Smooth muscle cell (in vitro differentiated cells): ENCODE data around the gene CD2AP. TPM values are rescaled to one million over a fixed set of nuclear protein-coding genes. Genes with fewer than 3 reads are reported as not detected.

Source experiments
- DNase-seq: peaks from one replicate; lab custom pipeline; 2025; ENCODE audit not compliant: unreplicated experiment; lab: John Stamatoyannopoulos, UW
- H2AFZ ChIP-seq: fragments of 200-600 bp; sonication (generic); 2 replicates; pipeline ENCODE4 v1.6.0; 2016; ENCODE audit warnings: antibody characterized with exemption, low read depth, mild to moderate bottlenecking
- H3F3A ChIP-seq: fragments of 200-600 bp; sonication (generic); 2 replicates; pipeline ENCODE4 v1.6.0; 2017; ENCODE audit warnings: antibody characterized with exemption, low read depth
- H3K27ac ChIP-seq: fragments of 200-600 bp; sonication (generic); 2 replicates; pipeline ENCODE4 v1.5.1; 2016; ENCODE audit warnings: low read depth, mild to moderate bottlenecking
- H3K27me3 ChIP-seq: fragments of 200-600 bp; sonication (generic); 2 replicates; pipeline ENCODE4 v1.6.1; 2016; ENCODE audit warnings: low read depth, mild to moderate bottlenecking
- H3K36me3 ChIP-seq: fragments of 200-600 bp; sonication (generic); 2 replicates; pipeline ENCODE4 v1.5.1; 2016; ENCODE audit warnings: low read depth
- H3K4me1 ChIP-seq: fragments of 200-600 bp; sonication (generic); 2 replicates; pipeline ENCODE4 v1.5.1; 2016; ENCODE audit warnings: low read depth
- H3K4me2 ChIP-seq: fragments of 200-600 bp; sonication (generic); 2 replicates; pipeline ENCODE4 v1.6.0; 2016; ENCODE audit warnings: mild to moderate bottlenecking
- H3K4me3 ChIP-seq: fragments of 200-600 bp; sonication (generic); 2 replicates; pipeline ENCODE4 v1.5.1; 2016; ENCODE audit warnings: mild to moderate bottlenecking
- H3K79me2 ChIP-seq: fragments of 200-600 bp; sonication (generic); 2 replicates; pipeline ENCODE4 v1.6.0; 2016; ENCODE audit warnings: low read depth, mild to moderate bottlenecking
- H3K9ac ChIP-seq: fragments of 200-600 bp; sonication (generic); 2 replicates; pipeline ENCODE4 v1.6.0; 2016; ENCODE audit warnings: low read depth
- H3K9me3 ChIP-seq: fragments of 200-600 bp; sonication (generic); replicated peaks from 2 replicates; pipeline ENCODE4 v1.5.1; 2016; ENCODE audit warnings: low read depth
- H4K20me1 ChIP-seq: fragments of 200-600 bp; sonication (generic); 2 replicates; pipeline ENCODE4 v1.6.0; 2016; ENCODE audit warnings: low read depth
- CTCF ChIP-seq: fragments of 200-600 bp; sonication (generic); IDR thresholded peaks from 2 replicates; pipeline ENCODE4 v1.5.1; 2017; ENCODE audit warnings: borderline replicate concordance, mild to moderate bottlenecking, antibody characterized with exemption; ENCODE audit not compliant: insufficient read depth, poor library complexity, severe bottlenecking
- WGBS: methylation state at CpG from one replicate; pipeline ENCODE4 v1.1.7; 2016; ENCODE audit warnings: low lambda C conversion rate; 5-methylcytosine and 5-hydroxymethylcytosine counted together
- polyA plus RNA-seq: library from polyadenylated mRNA; unstranded; fragments of >200 nt; fragmentation: Nextera tagmentation; extraction: Ambion mirVana; gene quantifications from 2 replicates; pipeline ENCODE4 v1.2.1, GENCODE V29; 2016
- total RNA-seq: library from RNA; depleted of rRNA; stranded (reverse); fragments of >200 nt; gene quantifications from 2 replicates; pipeline ENCODE4 v1.2.3, GENCODE V29; 2014

The CD2AP gene
- total and polyA plus RNA-seq, 2 experiments from 2014 or later, result 7.4 to 33.4 TPM

- Histone ChIP-seq H3K4me2 (no peak overlapping the region), H3K79me2 (peaks cover 82% of the 10 kb centered on the region), H3K4me3 (no peak overlapping the region), H4K20me1 (peaks cover 98% of the 10 kb centered on the region), H3K9ac (no peak overlapping the region), H3K9me3 (no peaks in the 10 kb centered on the region), H3K27ac (no peak overlapping the region), H3K27me3 (no peaks in the 10 kb centered on the region), H3K4me1 (no peaks in the 10 kb centered on the region), H3F3A (no peaks in the 10 kb centered on the region), H2AFZ (no peak overlapping the region), H3K36me3 (no peaks in the 10 kb centered on the region)
- DNase-seq, result no peak
- no peak for TF ChIP-seq CTCF
These were observed 49.7 kb downstream of the CD2AP start for GRCh38 chr6:47527274-47527673.

- Histone ChIP-seq H3K4me1 (no peaks in the 10 kb centered on the region), H3K9ac (no peak overlapping the region), H4K20me1 (peaks cover 95% of the 10 kb centered on the region), H3K4me3 (no peak overlapping the region), H3K79me2 (peaks cover 58% of the 10 kb centered on the region), H3K36me3 (peaks cover 8% of the 10 kb centered on the region), H2AFZ (no peak overlapping the region), H3K4me2 (no peak overlapping the region), H3K27me3 (no peaks in the 10 kb centered on the region), H3F3A (no peaks in the 10 kb centered on the region), H3K9me3 (no peaks in the 10 kb centered on the region), H3K27ac (no peak overlapping the region)
- 59% methylated on average over 5 of the region's 5 CpGs for WGBS
- DNase-seq, result no peak
- TF ChIP-seq CTCF, result no peak
These were observed 52.1 kb downstream of the CD2AP start for GRCh38 chr6:47529734-47530133.

GRCh38 chr6:47532981-47533585, 55.5 kb downstream of the CD2AP start:
- no peak overlapping the region for H3K4me2 ChIP-seq
- no peaks in the 10 kb centered on the region for H3F3A ChIP-seq
- peaks cover 91% of the 10 kb centered on the region for H4K20me1 ChIP-seq
- H2AFZ ChIP-seq, result no peak overlapping the region
- no peaks in the 10 kb centered on the region for H3K4me1 ChIP-seq
- H3K27me3 ChIP-seq, result no peaks in the 10 kb centered on the region
- no peak overlapping the region for H3K9ac ChIP-seq
- H3K27ac ChIP-seq, result no peak overlapping the region
- H3K36me3 ChIP-seq, result peaks cover 13% of the 10 kb centered on the region
- H3K4me3 ChIP-seq, result no peak overlapping the region
- TF ChIP-seq CTCF, result no peak
- H3K9me3 ChIP-seq, result no peaks in the 10 kb centered on the region
- no peak for DNase-seq
- 87% methylated on average over 1 of the region's 1 CpG for WGBS
- peaks cover 46% of the 10 kb centered on the region for H3K79me2 ChIP-seq

- peaks cover 84% of the 10 kb centered on the region for H4K20me1 ChIP-seq
- no peaks in the 10 kb centered on the region for H3F3A ChIP-seq
- no peak for DNase-seq
- H3K27me3 ChIP-seq, result no peaks in the 10 kb centered on the region
- peaks cover 47% of the 10 kb centered on the region for H3K79me2 ChIP-seq
- no peak overlapping the region for H3K4me3 ChIP-seq
- H3K4me1 ChIP-seq, result no peaks in the 10 kb centered on the region
- peaks cover 13% of the 10 kb centered on the region for H3K36me3 ChIP-seq
- no peak overlapping the region for H3K4me2 ChIP-seq
- H2AFZ ChIP-seq, result no peak overlapping the region
- H3K9ac ChIP-seq, result no peak overlapping the region
- TF ChIP-seq CTCF, result no peak
- H3K27ac ChIP-seq, result no peak overlapping the region
- no peaks in the 10 kb centered on the region for H3K9me3 ChIP-seq
These were observed 56.5 kb downstream of the CD2AP start for GRCh38 chr6:47534063-47534462.
